GM12878 (cell line): ENCODE data around the gene ATG5. TPM values are rescaled to one million over a fixed set of nuclear protein-coding genes. Genes with fewer than 3 reads are reported as not detected.
"Not testable (repeated sequence)": the region's sequence is repeated elsewhere in the genome, so short reads cannot be mapped to it uniquely, and the experiment has no call there.

Experiments
- ATAC-seq: fragments of 200-7000 bp; cut with Tn5 transposase; 3 replicates; pipeline ENCODE4 v1.9.1; 2020; ENCODE audit warnings: mild to moderate bottlenecking, moderate library complexity
- BruUV-seq: library from RNA; stranded (reverse); fragments of 400-500 nt; replicated peaks from 2 replicates; lab custom pipeline; 2021; lab: Mats Ljungman, UMichigan
- CTCF ChIA-PET: fragments of 300-600 bp; sonication (Branson Sonifier 250); formaldehyde crosslinking; extraction: SDS; loops from one replicate; lab custom pipeline; 2021; ENCODE audit warnings: inconsistent platforms; lab: Yijun Ruan, JAX
- POLR2A ChIA-PET: fragments of 350-600 bp; formaldehyde crosslinking; extraction: SDS; loops from one replicate; lab custom pipeline; 2021; ENCODE audit warnings: inconsistent platforms; lab: Charles Lee
- RAD21 ChIA-PET: fragments of 300-600 bp; sonication (Branson Sonifier 250); formaldehyde crosslinking; loops from one replicate; lab custom pipeline; 2023; ENCODE audit warnings: antibody characterized with exemption; ENCODE audit not compliant: unreplicated experiment; lab: Charles Lee
- SMC1A ChIA-PET: fragments of 300-600 bp; sonication (Branson Sonifier 250); formaldehyde crosslinking; loops from one replicate; lab custom pipeline; 2023; ENCODE audit not compliant: unreplicated experiment, uncharacterized antibody; lab: Charles Lee
- DNase-seq: peaks from one replicate; pipeline ENCODE4 v3.0.0-alpha.2; 2011; ENCODE audit warnings: low read depth, low spot score
- FAIRE-seq: peaks from 3 replicates; lab custom pipeline; 2011; peaks lifted over from hg19 to GRCh38; lab: Jason Lieb, UNC
- H2AFZ ChIP-seq: 2 replicates; pipeline ENCODE4 v1.6.0; 2011; ENCODE audit warnings: low read depth, low read length, control low read depth; ENCODE audit not compliant: control insufficient read depth
- H3K27ac ChIP-seq: 2 replicates; pipeline ENCODE4 v1.5.1; 2011; ENCODE audit warnings: control low read depth; ENCODE audit not compliant: control insufficient read depth, insufficient read depth
- H3K27me3 ChIP-seq, 2 experiments: replicated peaks in 1 of 2; 2 replicates each; pipeline versions ENCODE4 v1.6.0 to v1.6.1; 2011; ENCODE audit warnings: low read length in 1 of 2; ENCODE audit not compliant: control insufficient read depth in 2 of 2, insufficient read depth in 2 of 2
- H3K36me3 ChIP-seq, 2 experiments: 2 replicates each; pipeline ENCODE4 v1.5.1; 2011; ENCODE audit warnings: low read length in 1 of 2; ENCODE audit not compliant: control insufficient read depth in 2 of 2, insufficient read depth in 2 of 2
- H3K4me1 ChIP-seq: 2 replicates; pipeline ENCODE4 v1.6.1; 2011; ENCODE audit warnings: mild to moderate bottlenecking, low read length, moderate library complexity, mixed read lengths; ENCODE audit not compliant: control insufficient read depth, insufficient read depth
- H3K4me2 ChIP-seq: 2 replicates; pipeline ENCODE4 v1.6.0; 2011; ENCODE audit warnings: control low read depth; ENCODE audit not compliant: control insufficient read depth, insufficient read depth
- H3K4me3 ChIP-seq: fragments of 200-600 bp; sonication (generic); 2 replicates; pipeline ENCODE4 v1.5.1; 2016
- H3K79me2 ChIP-seq: 2 replicates; pipeline ENCODE4 v1.6.0; 2011; ENCODE audit warnings: low read length; ENCODE audit not compliant: control insufficient read depth, insufficient read depth
- H3K9ac ChIP-seq: 2 replicates; pipeline ENCODE4 v1.8.0; 2011; ENCODE audit warnings: low read length, control low read depth, mixed read lengths; ENCODE audit not compliant: control insufficient read depth, insufficient read depth
- H3K9me3 ChIP-seq: replicated peaks from 3 replicates; pipeline ENCODE4 v1.5.1; 2011; ENCODE audit warnings: mild to moderate bottlenecking, low read length; ENCODE audit not compliant: control insufficient read depth, insufficient read depth
- H4K20me1 ChIP-seq: 2 replicates; pipeline ENCODE4 v1.6.0; 2011; ENCODE audit not compliant: control insufficient read depth, insufficient read depth
- WGBS: methylation state at CpG from one replicate; pipeline ENCODE4 v1.1.6; 2016; ENCODE audit warnings: low lambda C conversion rate; ENCODE audit not compliant: insufficient replicate concordance, insufficient coverage; ENCODE audit errors: missing lambda C conversion rate; 5-methylcytosine and 5-hydroxymethylcytosine counted together
- in situ Hi-C: fragments of 300-500 bp; cut with MboI; formaldehyde crosslinking; loops from 9 replicates; pipeline ENCODE4 v1.14.3; 2018; ENCODE audit warnings: mixed read lengths
- intact Hi-C: fragments of 100-400 bp; cut with micrococcal nuclease; formaldehyde crosslinking; loops from one replicate; pipeline ENCODE4 v1.14.2; 2022; ENCODE audit not compliant: unreplicated experiment
- polyA plus RNA-seq, 11 experiments: library from polyadenylated mRNA; depleted of rRNA in 4 of 11; unstranded in 6 of 11; stranded (reverse) in 5 of 11; fragments of >200 nt; fragmentation: Nextera tagmentation in 4 of 11; fragmentation: Illumina TruSeq in 1 of 11; extraction: Ambion mirVana in 4 of 11; extraction: Trizol in 1 of 11; gene quantifications; 1 replicate in 1 of 11; 2 replicates in 10 of 11; pipeline versions ENCODE4 v1.2.1 to v1.2.3, GENCODE V29; 2011 to 2016; ENCODE audit warnings: inconsistent platforms in 2 of 11, missing spikeins in 2 of 11, low read depth in 1 of 11
- total RNA-seq, 4 experiments: library from RNA; depleted of rRNA in 3 of 4; stranded (reverse); fragments of >200 nt in 3 of 4; fragmentation: Illumina TruSeq in 1 of 4; extraction: Trizol in 1 of 4; gene quantifications; 2 replicates each; pipeline versions ENCODE4 v1.2.1 to v1.2.3, GENCODE V29; 2013 to 2021

Gene ATG5
- total and polyA plus RNA-seq, 10 of the 15 experiments (the other 5 are each of a cell fraction or from before 2014, with no cell fraction given) = 12.9 to 51.8 (median 23.9) TPM

DNA sequence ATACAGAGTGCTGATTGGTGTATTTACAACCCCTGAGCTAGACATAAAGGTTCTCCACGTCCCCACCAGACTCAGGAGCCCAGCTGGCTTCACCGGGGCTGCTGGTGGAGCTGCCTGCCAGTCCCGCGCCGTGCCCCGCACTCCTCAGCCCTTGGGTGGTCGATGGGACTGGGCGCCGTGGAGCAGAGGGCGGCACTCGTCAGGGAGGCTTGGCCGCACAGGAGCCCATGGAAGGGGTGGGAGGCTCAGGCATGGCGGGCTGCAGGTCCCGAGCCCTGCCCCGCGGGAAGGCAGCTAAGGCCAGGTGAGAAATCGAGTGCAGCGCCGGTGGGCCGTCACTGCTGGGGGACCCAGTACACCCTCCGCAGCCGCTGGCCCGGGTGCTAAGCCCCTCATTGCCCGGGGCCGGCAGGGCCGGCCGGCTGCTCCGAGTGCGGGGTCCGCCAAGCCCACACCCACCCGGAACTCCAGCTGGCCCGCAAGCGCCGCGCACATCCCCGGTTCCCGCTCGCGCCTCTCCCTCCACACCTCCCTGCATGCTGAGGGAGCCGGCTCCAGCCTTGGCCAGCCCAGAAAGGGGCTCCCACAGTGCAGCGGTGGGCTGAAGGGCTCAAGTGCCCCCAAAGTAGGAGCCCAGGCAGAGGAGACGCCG, 56.2 kb downstream of the ATG5 start:
- SMC1A ChIA-PET = interaction anchor here (1.4 kb wide), 1 partner anchor 21 kb away, joined by 4 read pairs; no protein-coding TSS in a partner anchor
- RAD21 ChIA-PET, in situ Hi-C loops: not testable (repeated sequence)

DNA sequence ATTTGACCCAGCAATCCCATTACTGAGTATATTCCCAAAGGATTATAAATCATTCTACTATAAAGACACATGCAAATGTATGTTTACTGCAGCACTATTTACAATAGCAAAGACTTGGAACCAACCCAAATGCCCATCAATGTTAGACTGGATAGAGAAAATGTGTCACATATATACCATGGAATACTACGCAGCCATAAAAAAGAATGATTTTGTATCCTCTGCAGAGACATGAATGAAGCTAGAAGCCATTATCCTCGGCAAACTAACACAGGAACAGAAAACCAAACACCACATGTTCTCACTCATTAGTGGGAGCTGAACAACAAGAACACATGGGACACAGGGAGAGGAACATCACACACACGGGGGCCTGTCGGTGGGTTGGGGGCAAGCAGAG, 57.1 kb downstream of the ATG5 start:
- H3K79me2 ChIP-seq, H3K4me2 ChIP-seq, H2AFZ ChIP-seq, FAIRE-seq, H3K9me3 ChIP-seq, H3K36me3 ChIP-seq, BruUV-seq, H3K27ac ChIP-seq, H3K4me3 ChIP-seq, intact Hi-C loops, H4K20me1 ChIP-seq, H3K27me3 ChIP-seq, DNase-seq, in situ Hi-C loops, H3K9ac ChIP-seq, ATAC-seq: not testable (repeated sequence)
- ChIA-PET CTCF (interaction anchor here (0.6 to 1.4 kb wide), 3 partner anchors 15 to 178 kb away, joined by 3 read pairs; no protein-coding TSS in a partner anchor), RAD21 (interaction anchor here (0.6 kb wide), 1 partner anchor 25 kb away, joined by 4 read pairs; no protein-coding TSS in a partner anchor), POLR2A (interaction anchor here (0.7 kb wide), 1 partner anchor 15 kb away, joined by 3 read pairs; no protein-coding TSS in a partner anchor), SMC1A (interaction anchor here (1.4 kb wide), 1 partner anchor 20 kb away, joined by 4 read pairs; no protein-coding TSS in a partner anchor)
- peaks cover 15% of the 10 kb centered on the region for H3K4me1 ChIP-seq
- 95% methylated on average over 4 of the region's 4 CpGs for WGBS

More for the DNA sequence above, 56.2 kb downstream of the ATG5 start:
- CTCF ChIA-PET = interaction anchor here (1.4 to 2.3 kb wide), 2 partner anchors 11 to 179 kb away, joined by 3 to 5 read pairs; no protein-coding TSS in a partner anchor
- H3K4me2 ChIP-seq, DNase-seq, H3K27ac ChIP-seq, H4K20me1 ChIP-seq, H3K4me3 ChIP-seq, H3K9me3 ChIP-seq, intact Hi-C loops, ATAC-seq, H3K36me3 ChIP-seq, H3K9ac ChIP-seq, POLR2A ChIA-PET, H3K79me2 ChIP-seq, FAIRE-seq, H3K27me3 ChIP-seq, BruUV-seq, H2AFZ ChIP-seq: not testable (repeated sequence)
- 98% methylated on average over 37 of the region's 43 CpGs for WGBS
- H3K4me1 ChIP-seq = peaks cover 20% of the 10 kb centered on the region

DNA sequence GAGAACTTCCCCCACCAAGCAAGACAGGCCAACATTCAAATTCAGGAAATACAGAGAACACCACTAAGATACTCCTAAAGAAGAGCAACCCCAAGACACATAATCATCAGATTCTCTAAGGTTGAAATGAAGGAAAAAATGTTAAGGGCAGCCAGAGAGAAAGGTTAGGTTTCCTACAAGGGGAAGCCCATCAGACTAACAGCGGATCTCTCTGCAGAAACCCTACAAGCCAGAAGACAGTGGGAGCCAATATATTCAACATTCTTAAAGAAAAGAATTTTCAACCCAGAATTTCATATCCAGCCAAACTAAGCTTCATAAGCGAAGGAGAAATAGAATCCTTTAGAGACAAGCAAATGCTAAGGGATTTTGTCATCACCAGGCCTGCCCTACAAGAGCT, 61.1 kb downstream of the ATG5 start:
- H3K36me3 ChIP-seq, H3K27ac ChIP-seq, BruUV-seq, H3K79me2 ChIP-seq, in situ Hi-C loops, H4K20me1 ChIP-seq, H3K27me3 ChIP-seq, H3K4me2 ChIP-seq, intact Hi-C loops, DNase-seq, H2AFZ ChIP-seq, H3K9ac ChIP-seq, FAIRE-seq, ATAC-seq, H3K9me3 ChIP-seq, H3K4me1 ChIP-seq, H3K4me3 ChIP-seq, RAD21 ChIA-PET: not testable (repeated sequence)
- WGBS = 97% methylated on average over 2 of the region's 2 CpGs
- ChIA-PET SMC1A (interaction anchor here (0.6 to 1.5 kb wide), 3 partner anchors 42 to 175 kb away, joined by 3 to 5 read pairs (median 3); no protein-coding TSS in a partner anchor), POLR2A (interaction anchor here (0.7 kb wide), 1 partner anchor 42 kb away, joined by 4 read pairs; no protein-coding TSS in a partner anchor), CTCF (interaction anchor here (0.8 kb wide), 1 partner anchor 175 kb away, joined by 3 read pairs; no protein-coding TSS in a partner anchor)
